Vagina (tissue), 2 donors: ENCODE data around the gene CHST10. TPM values are rescaled to one million over a fixed set of nuclear protein-coding genes. Genes with fewer than 3 reads are reported as not detected.
"Not testable (repeated sequence)": the region's sequence is repeated elsewhere in the genome, so short reads cannot be mapped to it uniquely, and the experiment has no call there.

Experiments
- DNase-seq, 2 donors: peaks; one replicate each; pipeline ENCODE4 v3.0.0-alpha.2; 2017; ENCODE audit errors: extremely low spot score in 2 of 2
- H3K27ac ChIP-seq: fragments of 200-600 bp; sonication (generic); one replicate; pipeline ENCODE4 v1.5.1; 2019
- H3K27me3 ChIP-seq: fragments of 200-600 bp; sonication (generic); one replicate; pipeline ENCODE4 v1.5.1; 2019
- H3K36me3 ChIP-seq, 2 donors: fragments of 200-600 bp; sonication (generic); one replicate each; pipeline ENCODE4 v1.5.1; 2017 to 2019
- H3K4me1 ChIP-seq: fragments of 200-600 bp; sonication (generic); one replicate; pipeline ENCODE4 v1.5.1; 2019
- H3K4me3 ChIP-seq, 2 donors: fragments of 200-600 bp; sonication (generic); 1 replicate in 1 of 2; 2 replicates in 1 of 2; pipeline ENCODE4 v1.5.1; 2016 to 2019
- H3K9me3 ChIP-seq: fragments of 200-600 bp; sonication (generic); one replicate; pipeline ENCODE4 v1.5.1; 2019
- CTCF ChIP-seq, 3 experiments: fragments of 450-650 bp in 2 of 3; fragments of 200-600 bp in 1 of 3; sonication (generic) in 1 of 3; IDR thresholded peaks; one replicate each; pipeline ENCODE4 v1.5.1; 2017 to 2019; ENCODE audit warnings: antibody characterized with exemption in 3 of 3, mild to moderate bottlenecking in 2 of 3, moderate library complexity in 2 of 3
- POLR2A ChIP-seq, 2 donors: fragments of 450-650 bp; IDR thresholded peaks; one replicate each; pipeline ENCODE4 v1.6.1; 2017; ENCODE audit warnings: antibody characterized with exemption in 2 of 2, mild to moderate bottlenecking in 2 of 2, moderate library complexity in 2 of 2
- POLR2AphosphoS5 ChIP-seq, 2 donors: sonication (generic); formaldehyde crosslinking; IDR thresholded peaks; one replicate each; pipeline ENCODE4 v1.9.0; 2017; ENCODE audit warnings: antibody characterized with exemption in 2 of 2, mild to moderate bottlenecking in 2 of 2, low read depth in 1 of 2; ENCODE audit not compliant: insufficient read depth in 1 of 2
- intact Hi-C: fragments of 100-400 bp; cut with DNase I; formaldehyde crosslinking; loops from one replicate; pipeline ENCODE4 v1.15.1; 2023
- total RNA-seq: library from RNA; depleted of rRNA; stranded (reverse); fragments of >200 nt; gene quantifications from one replicate; pipeline ENCODE4 v1.2.3, GENCODE V29; 2016

CHST10 gene
- total RNA-seq, 1 donor from 2014 or later = 5.6 TPM

GRCh38 chr2:100359576-100359975 lies 57.9 kb downstream of the CHST10 start:
- H3K27ac ChIP-seq = no peak overlapping the region
- no peak overlapping the region for H3K4me3 ChIP-seq
- intact Hi-C loops = no loop called here
- no peak for TF ChIP-seq POLR2A (IDR thresholded peaks at IDR 0.05)
- no peak for TF ChIP-seq CTCF (IDR thresholded peaks at IDR 0.05)
- no peak for TF ChIP-seq POLR2AphosphoS5 (IDR thresholded peaks at IDR 0.05; ENCODE audit: insufficient read depth in 1 of 2, low read depth in 1 of 2)
- H3K9me3 ChIP-seq = no peaks in the 10 kb centered on the region
- H3K4me1 ChIP-seq = no peaks in the 10 kb centered on the region
- H3K36me3 ChIP-seq = no peaks in the 10 kb centered on the region
- H3K27me3 ChIP-seq = no peaks in the 10 kb centered on the region
- no peak for DNase-seq

- DNase-seq = no peak
- no peaks in the 10 kb centered on the region for H3K4me1 ChIP-seq
- intact Hi-C loops = no loop called here
- no peak overlapping the region for H3K27ac ChIP-seq
- H3K27me3 ChIP-seq = no peaks in the 10 kb centered on the region
- H3K9me3 ChIP-seq = no peaks in the 10 kb centered on the region
- H3K4me3 ChIP-seq = no peak overlapping the region
- no peak for TF ChIP-seq CTCF (IDR thresholded peaks at IDR 0.05)
- TF ChIP-seq POLR2A (IDR thresholded peaks at IDR 0.05) = no peak
- no peak for TF ChIP-seq POLR2AphosphoS5 (IDR thresholded peaks at IDR 0.05; ENCODE audit: insufficient read depth in 1 of 2, low read depth in 1 of 2)
- no peaks in the 10 kb centered on the region for H3K36me3 ChIP-seq
Observed at GRCh38 chr2:100358554-100358953, 58.9 kb downstream of the CHST10 start.

- H3K4me1 ChIP-seq = no peaks in the 10 kb centered on the region
- H3K27ac ChIP-seq = no peak overlapping the region
- intact Hi-C loops = no loop called here
- no peak for DNase-seq
- TF ChIP-seq POLR2AphosphoS5 (IDR thresholded peaks at IDR 0.05; ENCODE audit: insufficient read depth in 1 of 2, low read depth in 1 of 2) (no peak), CTCF (IDR thresholded peaks at IDR 0.05) (no peak)
- H3K4me3 ChIP-seq = no peak overlapping the region
- no peaks in the 10 kb centered on the region for H3K9me3 ChIP-seq
- H3K27me3 ChIP-seq = no peaks in the 10 kb centered on the region
- no peaks in the 10 kb centered on the region for H3K36me3 ChIP-seq
Observed at GRCh38 chr2:100352521-100352920, 64.9 kb downstream of the CHST10 start.

- TF ChIP-seq POLR2A (IDR thresholded peaks at IDR 0.05) (no peak), CTCF (IDR thresholded peaks at IDR 0.05) (no peak), POLR2AphosphoS5 (IDR thresholded peaks at IDR 0.05; ENCODE audit: insufficient read depth in 1 of 2, low read depth in 1 of 2) (no peak)
- H3K36me3 ChIP-seq = no peaks in the 10 kb centered on the region
- intact Hi-C loops = no loop called here
- no peaks in the 10 kb centered on the region for H3K9me3 ChIP-seq
- DNase-seq = no peak
- no peak overlapping the region for H3K27ac ChIP-seq
- no peak overlapping the region for H3K4me3 ChIP-seq
- no peaks in the 10 kb centered on the region for H3K27me3 ChIP-seq
- H3K4me1 ChIP-seq = no peaks in the 10 kb centered on the region
Observed at GRCh38 chr2:100350661-100351185, 66.7 kb downstream of the CHST10 start.

GRCh38 chr2:100345144-100345543 lies 72.3 kb downstream of the CHST10 start:
- H3K36me3 ChIP-seq, H3K27me3 ChIP-seq, intact Hi-C loops, H3K4me3 ChIP-seq, H3K27ac ChIP-seq, DNase-seq, H3K9me3 ChIP-seq, H3K4me1 ChIP-seq: not testable (repeated sequence)

- Histone ChIP-seq H3K27ac (no peak overlapping the region), H3K4me1 (no peaks in the 10 kb centered on the region), H3K36me3 (no peaks in the 10 kb centered on the region), H3K4me3 (no peak overlapping the region), H3K9me3 (no peaks in the 10 kb centered on the region), H3K27me3 (no peaks in the 10 kb centered on the region)
- intact Hi-C loops = no loop called here
- TF ChIP-seq POLR2AphosphoS5 (IDR thresholded peaks at IDR 0.05; ENCODE audit: insufficient read depth in 1 of 2, low read depth in 1 of 2) (no peak), POLR2A (IDR thresholded peaks at IDR 0.05) (no peak), CTCF (IDR thresholded peaks at IDR 0.05) (no peak)
- no peak for DNase-seq
Observed at GRCh38 chr2:100344433-100344832, 73.0 kb downstream of the CHST10 start.

- intact Hi-C loops, H3K4me3 ChIP-seq, H3K4me1 ChIP-seq, H3K27ac ChIP-seq, DNase-seq, H3K27me3 ChIP-seq, H3K9me3 ChIP-seq, H3K36me3 ChIP-seq: not testable (repeated sequence)
Observed at GRCh38 chr2:100342466-100342865, 75.0 kb downstream of the CHST10 start.
